Measurements from ENCODE around the gene CCDC69.
"Not testable (repeated sequence)": the region's sequence is repeated elsewhere in the genome, so short reads cannot be mapped to it uniquely, and the experiment has no call there.

Gene CCDC69

GRCh38 chr5:151245680-151246219 lies 21.9 kb upstream of the CCDC69 start:
- DNase-seq (ENCODE audit: low read depth in 2 of 2), result no peak

GRCh38 chr5:151244206-151244605 lies 20.3 kb upstream of the CCDC69 start:
- DNase-seq (ENCODE audit: low read depth in 2 of 2), result no peak

GRCh38 chr5:151243564-151243963 lies 19.7 kb upstream of the CCDC69 start:
- no peak for DNase-seq (ENCODE audit: low read depth in 2 of 2)

GRCh38 chr5:151243127-151243526 lies 19.2 kb upstream of the CCDC69 start:
- no peak for DNase-seq (ENCODE audit: low read depth in 2 of 2)

GRCh38 chr5:151240924-151241635 lies 17.2 kb upstream of the CCDC69 start:
- DNase-seq (ENCODE audit: low read depth in 2 of 2), result no peak

GRCh38 chr5:151240268-151240835 lies 16.5 kb upstream of the CCDC69 start:
- DNase-seq (ENCODE audit: low read depth in 2 of 2), result not testable (repeated sequence)

GRCh38 chr5:151239237-151239861 lies 15.5 kb upstream of the CCDC69 start:
- DNase-seq (ENCODE audit: low read depth in 2 of 2), result peak in 1 of 2 donors; percentile 24

- DNase-seq (ENCODE audit: low read depth in 2 of 2), result no peak
Measured at GRCh38 chr5:151238303-151238741, 14.4 kb upstream of the CCDC69 start.

- DNase-seq (ENCODE audit: low read depth in 2 of 2), result no peak
Measured at GRCh38 chr5:151237685-151238084, 13.8 kb upstream of the CCDC69 start.

- DNase-seq (ENCODE audit: low read depth in 2 of 2), result no peak
Measured at GRCh38 chr5:151236888-151237287, 13.0 kb upstream of the CCDC69 start.

- not testable (repeated sequence) for DNase-seq (ENCODE audit: low read depth in 2 of 2)
Measured at GRCh38 chr5:151235239-151235571, 11.3 kb upstream of the CCDC69 start.

GRCh38 chr5:151234476-151235238 lies 10.8 kb upstream of the CCDC69 start:
- no peak for DNase-seq (ENCODE audit: low read depth in 2 of 2)

- DNase-seq (ENCODE audit: low read depth in 2 of 2), result no peak
Measured at GRCh38 chr5:151233616-151234085, 9.8 kb upstream of the CCDC69 start.

GRCh38 chr5:151231359-151231758 lies 7.5 kb upstream of the CCDC69 start:
- DNase-seq (ENCODE audit: low read depth in 2 of 2), result no peak

- DNase-seq (ENCODE audit: low read depth in 2 of 2), result no peak
Measured at GRCh38 chr5:151230048-151230680, 6.3 kb upstream of the CCDC69 start.

GRCh38 chr5:151228986-151229385 lies 5.1 kb upstream of the CCDC69 start:
- DNase-seq (ENCODE audit: low read depth in 2 of 2), result no peak

- no peak for DNase-seq (ENCODE audit: low read depth in 2 of 2)
Measured at GRCh38 chr5:151227918-151228447, 4.1 kb upstream of the CCDC69 start.

GRCh38 chr5:151225475-151225874 lies 1.6 kb upstream of the CCDC69 start:
- no peak for DNase-seq (ENCODE audit: low read depth in 2 of 2)

- DNase-seq (ENCODE audit: low read depth in 2 of 2), result no peak
Measured at GRCh38 chr5:151225071-151225470, 1.2 kb upstream of the CCDC69 start.

- DNase-seq (ENCODE audit: low read depth in 2 of 2), result no peak
Measured at GRCh38 chr5:151224372-151224771, 480 bp upstream of the CCDC69 start.

GRCh38 chr5:151222790-151223446 lies 974 bp downstream of the CCDC69 start:
- DNase-seq (ENCODE audit: low read depth in 2 of 2), result no peak

Data from stimulated activated CD8-positive, alpha-beta memory T cell treated with anti-CD3 and anti-CD28 coated beads, Interleukin-2, amount 100 ng/mL, for 1 hour (primary cell).